K562 (cell line): ENCODE results near the gene SLC38A7. TPM values are rescaled to one million over a fixed set of nuclear protein-coding genes. Genes with fewer than 3 reads are reported as not detected.

ENCODE experiments used
- BRF1 ChIP-seq: IDR thresholded peaks from 3 replicates; pipeline ENCODE4 v1.6.1; 2011; ENCODE audit warnings: borderline replicate concordance, mild to moderate bottlenecking; ENCODE audit not compliant: insufficient read length; ENCODE audit errors: extremely low read depth
- C11orf30 ChIP-seq: fragments of 450-650 bp; IDR thresholded peaks from 2 replicates; pipeline ENCODE4 v1.6.1; 2016; ENCODE audit warnings: low read depth, mild to moderate bottlenecking
- CREM ChIP-seq: IDR thresholded peaks from 2 replicates; pipeline ENCODE4 v1.6.1; 2014; ENCODE audit warnings: antibody characterized with exemption, low read depth
- DEAF1 ChIP-seq: fragments of 450-650 bp; formaldehyde crosslinking; IDR thresholded peaks from 2 replicates; pipeline ENCODE4 v1.4.0; 2020; ENCODE audit warnings: mild to moderate bottlenecking, moderate library complexity
- ETS1 ChIP-seq: conservative IDR thresholded peaks from 2 replicates; pipeline ENCODE4 v1.6.1; 2011; ENCODE audit warnings: low read depth, mild to moderate bottlenecking, low read length; ENCODE audit not compliant: control insufficient read depth
- ETV5 ChIP-seq: sonication (generic); formaldehyde crosslinking; IDR thresholded peaks from 2 replicates; pipeline ENCODE4 v1.4.0; 2020; ENCODE audit warnings: low read depth, mild to moderate bottlenecking, missing genetic modification reagents
- FOXJ3 ChIP-seq: sonication (generic); formaldehyde crosslinking; IDR thresholded peaks from 2 replicates; pipeline ENCODE4 v1.4.0; 2020; ENCODE audit warnings: mild to moderate bottlenecking, missing genetic modification reagents
- HDAC1 ChIP-seq, 2 experiments: fragments of 450-650 bp; IDR thresholded peaks; 2 replicates each; pipeline ENCODE4 v1.6.1; 2016 to 2017; ENCODE audit warnings: inconsistent platforms in 1 of 2, mild to moderate bottlenecking in 1 of 2, moderate library complexity in 1 of 2
- HEY1 ChIP-seq: fragments of 250-450 bp; sonication (Bioruptor Pico); IDR thresholded peaks from 2 replicates; pipeline ENCODE4 v1.5.0; 2020; ENCODE audit warnings: mild to moderate bottlenecking, moderate library complexity, borderline replicate concordance
- HINFP ChIP-seq: fragments of 450-650 bp; conservative IDR thresholded peaks from 2 replicates; pipeline ENCODE4 v1.6.1; 2016; ENCODE audit warnings: missing genetic modification characterization, low read depth, mild to moderate bottlenecking, control low read depth, missing compliant biosample characterization
- MAZ ChIP-seq, 2 experiments: fragments of 450-650 bp in 1 of 2; sonication (generic) in 1 of 2; formaldehyde crosslinking; IDR thresholded peaks in 1 of 2; conservative IDR thresholded peaks in 1 of 2; 2 replicates each; pipeline versions ENCODE4 v1.4.0 to v1.5.0; 2020; ENCODE audit warnings: mild to moderate bottlenecking in 1 of 2, missing genetic modification reagents in 1 of 2
- MTF1 ChIP-seq: fragments of 250-450 bp; sonication (Bioruptor Pico); IDR thresholded peaks from 2 replicates; pipeline ENCODE4 v1.9.0; 2021; ENCODE audit warnings: moderate library complexity, mild to moderate bottlenecking, inconsistent platforms, borderline replicate concordance
- NRF1 ChIP-seq, 2 experiments: fragments of 450-650 bp; IDR thresholded peaks in 1 of 2; conservative IDR thresholded peaks in 1 of 2; 2 replicates each; pipeline ENCODE4 v1.6.1; 2014; ENCODE audit warnings: mild to moderate bottlenecking in 2 of 2
- POLR2H ChIP-seq: IDR thresholded peaks from 2 replicates; pipeline ENCODE4 v1.6.1; 2016; ENCODE audit warnings: missing genetic modification characterization, low read depth, mild to moderate bottlenecking, control low read depth, missing compliant biosample characterization, moderate library complexity
- RHOXF2B ChIP-seq: fragments of 250-450 bp; sonication (Bioruptor Pico); conservative IDR thresholded peaks from 2 replicates; pipeline ENCODE4 v1.5.1; 2021
- SMC3 ChIP-seq: conservative IDR thresholded peaks from 2 replicates; pipeline ENCODE4 v1.6.1; 2011; ENCODE audit warnings: low read depth, low read length, improper control_type of control experiment; ENCODE audit not compliant: insufficient read depth
- SP2 ChIP-seq: IDR thresholded peaks from 2 replicates; pipeline ENCODE4 v1.6.1; 2011; ENCODE audit warnings: mild to moderate bottlenecking, low read depth, low read length, moderate library complexity; ENCODE audit not compliant: poor library complexity, severe bottlenecking; ENCODE audit errors: extremely low read depth
- TBL1XR1 ChIP-seq, 2 experiments: IDR thresholded peaks; 2 replicates each; pipeline ENCODE4 v1.6.1; 2012; ENCODE audit warnings: improper control_type of control experiment in 2 of 2, low read length in 2 of 2, mild to moderate bottlenecking in 1 of 2
- ZC3H11A ChIP-seq: IDR thresholded peaks from 2 replicates; pipeline ENCODE4 v1.6.1; 2012; ENCODE audit warnings: low read depth, low read length, improper control_type of control experiment
- ZNF184 ChIP-seq: sonication (generic); formaldehyde crosslinking; IDR thresholded peaks from 2 replicates; pipeline ENCODE4 v1.5.0; 2020; ENCODE audit warnings: missing genetic modification reagents
- polyA plus RNA-seq, 8 experiments: library from polyadenylated mRNA; depleted of rRNA in 4 of 8; stranded (reverse) in 5 of 8; unstranded in 3 of 8; fragments of >200 nt; fragmentation: Nextera tagmentation in 2 of 8; fragmentation: Illumina TruSeq in 1 of 8; extraction: Ambion mirVana in 2 of 8; extraction: Trizol in 1 of 8; gene quantifications; 2 replicates each; pipeline versions ENCODE4 v1.2.1 to v1.2.3, GENCODE V29; 2011 to 2014; ENCODE audit warnings: inconsistent platforms in 1 of 8, missing spikeins in 1 of 8
- total RNA-seq, 7 experiments: library from RNA; depleted of rRNA in 6 of 7; stranded (reverse); fragments of >200 nt in 6 of 7; fragmentation: Illumina TruSeq in 2 of 7; extraction: Trizol in 2 of 7; gene quantifications; 2 replicates each; pipeline versions ENCODE4 v1.2.1 to v1.2.3, GENCODE V29; 2011 to 2021; ENCODE audit warnings: low replicate concordance in 1 of 7

Gene SLC38A7
- total and polyA plus RNA-seq, 9 of the 15 experiments (the other 6 are each of a cell fraction or from before 2014, with no cell fraction given) = 2.7 to 12.2 (median 6.5) TPM

- TF ChIP-seq HDAC1 (IDR thresholded peaks at IDR 0.05) = peak in 1 of 2 experiments; percentile 88; a peak in 2 of 4 replicates
- peak; percentile 37; the same call in 1 of the 2 replicates for TF ChIP-seq SMC3
- no peak for TF ChIP-seq RHOXF2B (CRISPR knock-in tag)
- peak; percentile 56 to 82 for TF ChIP-seq MAZ (CRISPR knock-in tag; conservative IDR thresholded peaks at IDR 0.05 in 1 of 2, IDR thresholded peaks at IDR 0.05 in 1 of 2)
- no peak for TF ChIP-seq HINFP (tag)
- TF ChIP-seq BRF1 = no peak
- TF ChIP-seq TBL1XR1 (IDR thresholded peaks at IDR 0.05; ENCODE audit: low read length in 2 of 2) = peak in 1 of 2 experiments; percentile 32; a peak in 1 of 4 replicates
- peak; percentile 66 to 74 for TF ChIP-seq NRF1 (conservative IDR thresholded peaks at IDR 0.05 in 1 of 2, IDR thresholded peaks at IDR 0.05 in 1 of 2)
- no peak for TF ChIP-seq FOXJ3 (CRISPR knock-in tag)
- no peak for TF ChIP-seq ZC3H11A
- peak; percentile 93 for TF ChIP-seq CREM
- TF ChIP-seq C11orf30 = peak; percentile 84
- TF ChIP-seq ETS1 = peak; percentile 71; the same call in 1 of the 2 replicates
- TF ChIP-seq MTF1 (CRISPR knock-in tag) = no peak
- TF ChIP-seq POLR2H (tag) = no peak
- TF ChIP-seq SP2 = peak; percentile 97
- no peak for TF ChIP-seq ZNF184 (CRISPR knock-in tag)
- TF ChIP-seq DEAF1 (CRISPR knock-in tag) = no peak
- no peak for TF ChIP-seq HEY1 (CRISPR knock-in tag)
- TF ChIP-seq ETV5 (CRISPR knock-in tag) = peak; percentile 69
Measured at GRCh38 chr16:58733671-58734458, 49.3 kb upstream of the SLC38A7 start, which contains the start of gene GOT2 (continued).
